ENCODE data around the gene KRT33A. TPM values are rescaled to one million over a fixed set of nuclear protein-coding genes. Genes with fewer than 3 reads are reported as not detected.

The KRT33A gene
- total RNA-seq, 1 experiment from 2014 or later: not detected

GRCh38 chr17:41366070-41366469 lies 15.4 kb upstream of the KRT33A start:
- no peaks in the 10 kb centered on the region for H3K79me1 ChIP-seq (ENCODE audit: insufficient read depth, low read depth, low read length, poor library complexity, severe bottlenecking)
- no peak overlapping the region for H4K5ac ChIP-seq (ENCODE audit: insufficient read length, low read depth, low read length)
- H2BK5ac ChIP-seq (ENCODE audit: insufficient read length, low read length): no peak overlapping the region
- H3K4me1 ChIP-seq (ENCODE audit: insufficient read depth, low read length): no peaks in the 10 kb centered on the region
- no peaks in the 10 kb centered on the region for H3K9me3 ChIP-seq (ENCODE audit: control insufficient read depth, low read depth, low read length)
- H3T11ph ChIP-seq (ENCODE audit: low read length): no peak overlapping the region
- H3K27ac ChIP-seq (ENCODE audit: insufficient read length, low read depth, low read length): no peak overlapping the region
- no peak overlapping the region for H2BK12ac ChIP-seq (ENCODE audit: insufficient read length, low read depth, low read length)
- no peak overlapping the region for H4K8ac ChIP-seq (replicated peaks; ENCODE audit: insufficient read length, low read depth, low read length)
- no peaks in the 10 kb centered on the region for H3K79me2 ChIP-seq (ENCODE audit: insufficient read depth, low read length)
- Mint-ChIP-seq H3K9me3 (peaks cover 0 to 2% of the 10 kb centered on the region in 2 experiments; a peak in 1 of 5 replicates), H3K4me1 (no peaks in the 10 kb centered on the region), H3K4me3 (no peak overlapping the region), H3K27ac (no peak overlapping the region), H3K36me3 (ENCODE audit: insufficient read depth in 1 of 3, low read depth in 3 of 3) (no peaks in the 10 kb centered on the region), H3K27me3 (ENCODE audit: low read depth) (peaks cover 7% of the 10 kb centered on the region)
- no peak overlapping the region for H3K9ac ChIP-seq (ENCODE audit: extremely low read depth, insufficient read length, low read length)
- H2AFZ ChIP-seq (ENCODE audit: low read length): no peak overlapping the region
- no peak for DNase-seq
- H4K20me1 ChIP-seq (ENCODE audit: control insufficient read depth, insufficient read depth, insufficient read length): no peaks in the 10 kb centered on the region
- no peaks in the 10 kb centered on the region for H3K23me2 ChIP-seq (ENCODE audit: insufficient read length, low read depth, low read length, poor library complexity, severe bottlenecking)
- no peak overlapping the region for H3K14ac ChIP-seq (ENCODE audit: insufficient read depth, low read length)
- H3K4ac ChIP-seq (ENCODE audit: low read depth, low read length): no peak overlapping the region
- H3K18ac ChIP-seq (ENCODE audit: insufficient read length, low read depth, low read length): no peak overlapping the region
- no peak overlapping the region for H3K4me2 ChIP-seq (ENCODE audit: insufficient read depth, insufficient read length, low read length)
- H4K91ac ChIP-seq (ENCODE audit: insufficient read length, low read depth, low read length): no peak overlapping the region
- no peaks in the 10 kb centered on the region for H3K27me3 ChIP-seq (ENCODE audit: insufficient read depth, low read length)
- H2AK5ac ChIP-seq (ENCODE audit: insufficient read length, low read length): no peak overlapping the region
- no peak for TF ChIP-seq CTCF (conservative IDR thresholded peaks at IDR 0.05)
- H2BK15ac ChIP-seq (ENCODE audit: low read depth, low read length): no peak overlapping the region
- no peak overlapping the region for H2BK20ac ChIP-seq (ENCODE audit: low read depth, low read length, poor library complexity, severe bottlenecking)
- H3K56ac ChIP-seq (ENCODE audit: insufficient read length, low read depth, low read length): no peak overlapping the region
- H2BK120ac ChIP-seq (ENCODE audit: low read depth, low read length, poor library complexity, severe bottlenecking): no peak overlapping the region
- H3K23ac ChIP-seq (ENCODE audit: insufficient read length, low read depth, low read length): no peak overlapping the region
